Measurements from ENCODE around the gene TMEM14A.

TMEM14A gene

DNA sequence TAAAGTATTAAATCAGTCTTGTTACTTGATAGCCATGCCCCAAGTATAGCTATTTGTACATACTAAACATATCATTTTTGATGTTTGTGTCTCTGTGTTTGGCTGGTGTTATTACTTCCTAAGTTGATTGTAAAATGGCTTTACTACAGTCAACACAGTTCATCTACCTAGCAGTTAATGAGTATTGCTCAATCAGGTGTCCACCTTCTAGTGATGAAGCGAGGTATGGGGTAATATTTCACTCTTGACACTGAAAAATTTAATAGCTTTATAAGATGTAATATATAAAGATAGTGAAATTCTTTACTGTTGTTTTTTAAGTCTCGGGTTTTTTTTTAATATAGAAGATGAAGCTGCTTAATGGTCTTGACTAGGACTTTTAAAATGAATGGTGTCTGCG lies 18.9 kb downstream of the TMEM14A start:
- Histone ChIP-seq H2AK5ac (ENCODE audit: low read depth, low read length) (no peak overlapping the region), H3K79me1 (ENCODE audit: low read depth, low read length) (no peaks in the 10 kb centered on the region), H3K27me3 (ENCODE audit: control insufficient read depth in 3 of 3, insufficient read depth in 3 of 3, low read depth in 1 of 3, low read length in 3 of 3) (no peaks in the 10 kb centered on the region), H3K4me1 (ENCODE audit: control insufficient read depth in 2 of 2, insufficient read depth in 1 of 2, low read depth in 1 of 2, low read length in 2 of 2) (no peaks in the 10 kb centered on the region), H4K91ac (ENCODE audit: low read depth, low read length, poor library complexity) (no peak overlapping the region), H2AFZ (ENCODE audit: low read length) (no peak overlapping the region), H2BK120ac (ENCODE audit: low read depth, low read length) (no peak overlapping the region), H2BK5ac (ENCODE audit: low read length) (no peak overlapping the region), H3K4me3 (ENCODE audit: low read length in 2 of 2) (no peak overlapping the region), H3K18ac (ENCODE audit: low read length) (no peak overlapping the region), H2BK12ac (ENCODE audit: low read length) (no peak overlapping the region), H3K27ac (replicated peaks; ENCODE audit: low read length) (no peak overlapping the region), H3K9me3 (replicated peaks in 1 of 2; ENCODE audit: control insufficient read depth in 2 of 2, insufficient read depth in 1 of 2, low read depth in 1 of 2, low read length in 2 of 2) (no peaks in the 10 kb centered on the region), H3K14ac (ENCODE audit: low read length) (no peak overlapping the region), H3K9ac (ENCODE audit: low read depth, low read length, poor library complexity) (no peak overlapping the region), H3K36me3 (replicated peaks in 1 of 2; ENCODE audit: control insufficient read depth in 2 of 2, insufficient read depth in 2 of 2, low read length in 2 of 2) (no peaks in the 10 kb centered on the region), H3K4ac (ENCODE audit: low read length) (no peak overlapping the region), H3K23ac (ENCODE audit: low read depth, low read length, poor library complexity) (no peak overlapping the region), H2BK15ac (ENCODE audit: low read length) (no peak overlapping the region), H4K8ac (ENCODE audit: low read depth, low read length) (no peak overlapping the region), H3K4me2 (ENCODE audit: insufficient read depth, low read length, poor library complexity, severe bottlenecking) (no peak overlapping the region)
- no CpG with 5 or more reads among the region's 3 CpGs for WGBS, 2 donors (ENCODE audit: extremely low coverage in 2 of 2, insufficient read length in 2 of 2, insufficient replicate concordance in 1 of 2)
- DNase-seq (ENCODE audit: low spot score), result no peak

- Histone ChIP-seq H3K36me3 (replicated peaks in 1 of 2; ENCODE audit: control insufficient read depth in 2 of 2, insufficient read depth in 2 of 2, low read length in 2 of 2) (no peaks in the 10 kb centered on the region), H3K9ac (ENCODE audit: low read depth, low read length, poor library complexity) (no peak overlapping the region), H3K27ac (replicated peaks; ENCODE audit: low read length) (no peak overlapping the region), H3K18ac (ENCODE audit: low read length) (no peak overlapping the region), H2BK5ac (ENCODE audit: low read length) (no peak overlapping the region), H3K4me1 (ENCODE audit: control insufficient read depth in 2 of 2, insufficient read depth in 1 of 2, low read depth in 1 of 2, low read length in 2 of 2) (no peaks in the 10 kb centered on the region), H3K27me3 (ENCODE audit: control insufficient read depth in 3 of 3, insufficient read depth in 3 of 3, low read depth in 1 of 3, low read length in 3 of 3) (no peaks in the 10 kb centered on the region), H2AFZ (ENCODE audit: low read length) (no peak overlapping the region), H2BK12ac (ENCODE audit: low read length) (no peak overlapping the region), H3K9me3 (replicated peaks in 1 of 2; ENCODE audit: control insufficient read depth in 2 of 2, insufficient read depth in 1 of 2, low read depth in 1 of 2, low read length in 2 of 2) (no peaks in the 10 kb centered on the region), H3K79me1 (ENCODE audit: low read depth, low read length) (no peaks in the 10 kb centered on the region), H4K91ac (ENCODE audit: low read depth, low read length, poor library complexity) (no peak overlapping the region), H3K4ac (ENCODE audit: low read length) (no peak overlapping the region), H4K8ac (ENCODE audit: low read depth, low read length) (no peak overlapping the region), H2BK15ac (ENCODE audit: low read length) (no peak overlapping the region), H3K4me3 (ENCODE audit: low read length in 2 of 2) (no peak overlapping the region), H3K23ac (ENCODE audit: low read depth, low read length, poor library complexity) (no peak overlapping the region), H3K14ac (ENCODE audit: low read length) (no peak overlapping the region), H2BK120ac (ENCODE audit: low read depth, low read length) (no peak overlapping the region), H2AK5ac (ENCODE audit: low read depth, low read length) (no peak overlapping the region), H3K4me2 (ENCODE audit: insufficient read depth, low read length, poor library complexity, severe bottlenecking) (no peak overlapping the region)
- no peak for DNase-seq (ENCODE audit: low spot score)
- no CpG with 5 or more reads among the region's 2 CpGs for WGBS, 2 donors (ENCODE audit: extremely low coverage in 2 of 2, insufficient read length in 2 of 2, insufficient replicate concordance in 1 of 2)
These were observed 20.8 kb downstream of the TMEM14A start for GRCh38 chr6:52691718-52692117.

DNA sequence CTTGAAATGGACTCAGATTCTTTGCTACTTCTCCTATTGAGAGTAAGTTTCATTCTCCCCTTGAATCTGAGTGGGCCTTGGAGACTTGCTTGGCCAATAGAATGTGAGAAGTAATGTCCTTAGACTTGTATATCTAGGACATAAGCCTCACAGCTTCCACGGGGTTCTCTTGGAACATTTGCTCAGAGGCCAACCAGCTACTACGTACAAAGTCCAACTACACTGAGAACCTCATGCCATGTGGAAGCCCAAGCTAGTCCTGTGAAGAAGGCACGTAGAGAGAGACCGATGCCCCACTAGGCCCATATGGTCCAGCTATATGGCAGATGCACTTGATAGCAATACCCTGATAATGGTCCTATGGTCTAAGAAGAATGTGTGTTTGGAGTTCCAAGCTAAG lies 22.9 kb downstream of the TMEM14A start:
- H2BK12ac ChIP-seq (ENCODE audit: low read length), result no peak overlapping the region
- H3K27me3 ChIP-seq (ENCODE audit: control insufficient read depth in 3 of 3, insufficient read depth in 3 of 3, low read depth in 1 of 3, low read length in 3 of 3), result no peaks in the 10 kb centered on the region
- H3K4me2 ChIP-seq (ENCODE audit: insufficient read depth, low read length, poor library complexity, severe bottlenecking), result no peak overlapping the region
- H3K4me1 ChIP-seq (ENCODE audit: control insufficient read depth in 2 of 2, insufficient read depth in 1 of 2, low read depth in 1 of 2, low read length in 2 of 2), result no peaks in the 10 kb centered on the region
- no CpG with 5 or more reads among the region's 4 CpGs for WGBS, 2 donors (ENCODE audit: extremely low coverage in 2 of 2, insufficient read length in 2 of 2, insufficient replicate concordance in 1 of 2)
- H3K4ac ChIP-seq (ENCODE audit: low read length), result no peak overlapping the region
- no peak overlapping the region for H2BK5ac ChIP-seq (ENCODE audit: low read length)
- no peak overlapping the region for H2BK15ac ChIP-seq (ENCODE audit: low read length)
- H3K18ac ChIP-seq (ENCODE audit: low read length), result no peak overlapping the region
- no peak overlapping the region for H2AFZ ChIP-seq (ENCODE audit: low read length)
- no peaks in the 10 kb centered on the region for H3K36me3 ChIP-seq (replicated peaks in 1 of 2; ENCODE audit: control insufficient read depth in 2 of 2, insufficient read depth in 2 of 2, low read length in 2 of 2)
- no peak overlapping the region for H3K14ac ChIP-seq (ENCODE audit: low read length)
- H3K27ac ChIP-seq (replicated peaks; ENCODE audit: low read length), result no peak overlapping the region
- no peak overlapping the region for H3K23ac ChIP-seq (ENCODE audit: low read depth, low read length, poor library complexity)
- no peaks in the 10 kb centered on the region for H3K9me3 ChIP-seq (replicated peaks in 1 of 2; ENCODE audit: control insufficient read depth in 2 of 2, insufficient read depth in 1 of 2, low read depth in 1 of 2, low read length in 2 of 2)
- no peak overlapping the region for H3K9ac ChIP-seq (ENCODE audit: low read depth, low read length, poor library complexity)
- no peak overlapping the region for H3K4me3 ChIP-seq (ENCODE audit: low read length in 2 of 2)
- H3K79me1 ChIP-seq (ENCODE audit: low read depth, low read length), result no peaks in the 10 kb centered on the region
- no peak overlapping the region for H2AK5ac ChIP-seq (ENCODE audit: low read depth, low read length)
- DNase-seq (ENCODE audit: low spot score), result no peak
- no peak overlapping the region for H4K91ac ChIP-seq (ENCODE audit: low read depth, low read length, poor library complexity)
- no peak overlapping the region for H2BK120ac ChIP-seq (ENCODE audit: low read depth, low read length)
- no peak overlapping the region for H4K8ac ChIP-seq (ENCODE audit: low read depth, low read length)

GRCh38 chr6:52694404-52694803 lies 23.5 kb downstream of the TMEM14A start:
- no peak overlapping the region for H4K8ac ChIP-seq (ENCODE audit: low read depth, low read length)
- DNase-seq (ENCODE audit: low spot score), result no peak
- no CpG with 5 or more reads among the region's 2 CpGs for WGBS, 2 donors (ENCODE audit: extremely low coverage in 2 of 2, insufficient read length in 2 of 2, insufficient replicate concordance in 1 of 2)

More at GRCh38 chr6:52694404-52694803, 23.5 kb downstream of the TMEM14A start:
- Histone ChIP-seq H3K4ac (ENCODE audit: low read length) (no peak overlapping the region), H2BK120ac (ENCODE audit: low read depth, low read length) (no peak overlapping the region), H2AFZ (ENCODE audit: low read length) (no peak overlapping the region), H2BK15ac (ENCODE audit: low read length) (no peak overlapping the region), H3K4me1 (ENCODE audit: control insufficient read depth in 2 of 2, insufficient read depth in 1 of 2, low read depth in 1 of 2, low read length in 2 of 2) (no peaks in the 10 kb centered on the region), H3K18ac (ENCODE audit: low read length) (no peak overlapping the region), H2BK12ac (ENCODE audit: low read length) (no peak overlapping the region), H3K27me3 (ENCODE audit: control insufficient read depth in 3 of 3, insufficient read depth in 3 of 3, low read depth in 1 of 3, low read length in 3 of 3) (no peaks in the 10 kb centered on the region), H2AK5ac (ENCODE audit: low read depth, low read length) (no peak overlapping the region), H3K9me3 (replicated peaks in 1 of 2; ENCODE audit: control insufficient read depth in 2 of 2, insufficient read depth in 1 of 2, low read depth in 1 of 2, low read length in 2 of 2) (no peaks in the 10 kb centered on the region), H3K4me3 (ENCODE audit: low read length in 2 of 2) (no peak overlapping the region), H3K4me2 (ENCODE audit: insufficient read depth, low read length, poor library complexity, severe bottlenecking) (no peak overlapping the region), H3K14ac (ENCODE audit: low read length) (no peak overlapping the region), H3K23ac (ENCODE audit: low read depth, low read length, poor library complexity) (no peak overlapping the region), H3K27ac (replicated peaks; ENCODE audit: low read length) (no peak overlapping the region), H4K91ac (ENCODE audit: low read depth, low read length, poor library complexity) (no peak overlapping the region), H3K9ac (ENCODE audit: low read depth, low read length, poor library complexity) (no peak overlapping the region), H2BK5ac (ENCODE audit: low read length) (no peak overlapping the region), H3K79me1 (ENCODE audit: low read depth, low read length) (no peaks in the 10 kb centered on the region), H3K36me3 (replicated peaks in 1 of 2; ENCODE audit: control insufficient read depth in 2 of 2, insufficient read depth in 2 of 2, low read length in 2 of 2) (no peaks in the 10 kb centered on the region)

Measured in neuronal stem cell (in vitro differentiated cells).